PC-9 (cell line): ENCODE results near the gene AUTS2. TPM values are rescaled to one million over a fixed set of nuclear protein-coding genes. Genes with fewer than 3 reads are reported as not detected.

Experiments
- BruUV-seq: library from RNA; stranded (reverse); fragments of 400-500 nt; replicated peaks from 2 replicates; lab custom pipeline; 2021; lab: Mats Ljungman, UMichigan
- CTCF ChIA-PET: fragments of 300-600 bp; sonication (Branson Sonifier 250); formaldehyde crosslinking; loops from one replicate; lab custom pipeline; 2022; ENCODE audit warnings: antibody characterized with exemption; lab: Charles Lee
- POLR2A ChIA-PET: fragments of 300-600 bp; sonication (Branson Sonifier 250); formaldehyde crosslinking; loops from one replicate; lab custom pipeline; 2022; ENCODE audit warnings: antibody characterized with exemption; ENCODE audit not compliant: unreplicated experiment; lab: Charles Lee
- DNase-seq, 2 experiments: peaks; one replicate each; pipeline versions ENCODE4 v3.0.0 to v3.0.0-alpha.2; 2015 to 2022; ENCODE audit warnings: mixed read lengths in 1 of 2
- H2AFZ ChIP-seq: fragments of 200-600 bp; sonication (generic); 2 replicates; pipeline ENCODE4 v1.8.1; 2017; ENCODE audit warnings: antibody characterized with exemption
- H3F3A ChIP-seq: fragments of 200-600 bp; sonication (generic); 2 replicates; pipeline ENCODE4 v1.8.1; 2017; ENCODE audit warnings: antibody characterized with exemption, mild to moderate bottlenecking, low read depth; ENCODE audit not compliant: insufficient read depth
- H3K27ac ChIP-seq: fragments of 200-600 bp; sonication (generic); 2 replicates; pipeline ENCODE4 v1.6.1; 2016; ENCODE audit warnings: mixed run types
- H3K27me3 ChIP-seq: fragments of 200-600 bp; sonication (generic); 2 replicates; pipeline ENCODE4 v1.6.1; 2016; ENCODE audit warnings: low read depth, mixed run types; ENCODE audit not compliant: insufficient read depth
- H3K36me3 ChIP-seq: fragments of 200-600 bp; sonication (generic); 2 replicates; pipeline ENCODE4 v1.6.1; 2016; ENCODE audit warnings: low read depth, mixed run types
- H3K4me1 ChIP-seq: fragments of 200-600 bp; sonication (generic); replicated peaks from 2 replicates; pipeline ENCODE4 v1.6.1; 2016; ENCODE audit warnings: mixed run types; ENCODE audit not compliant: insufficient read depth
- H3K4me2 ChIP-seq: fragments of 200-600 bp; sonication (generic); 2 replicates; pipeline ENCODE4 v1.6.1; 2017; ENCODE audit warnings: mixed run types
- H3K4me3 ChIP-seq: fragments of 200-600 bp; sonication (generic); 2 replicates; pipeline ENCODE4 v1.6.1; 2016; ENCODE audit warnings: mixed run types
- H3K79me2 ChIP-seq: fragments of 200-600 bp; sonication (generic); 2 replicates; pipeline ENCODE4 v1.6.1; 2017; ENCODE audit warnings: low read depth, mixed run types
- H3K9me2 ChIP-seq: fragments of 200-600 bp; sonication (generic); 2 replicates; pipeline ENCODE4 v1.8.1; 2017; ENCODE audit warnings: mild to moderate bottlenecking; ENCODE audit not compliant: insufficient read depth
- H3K9me3 ChIP-seq: fragments of 200-600 bp; sonication (generic); 2 replicates; pipeline ENCODE4 v1.8.1; 2016; ENCODE audit warnings: low read depth; ENCODE audit not compliant: insufficient read depth
- H4K20me1 ChIP-seq: fragments of 200-600 bp; sonication (generic); 2 replicates; pipeline ENCODE4 v1.8.1; 2017; ENCODE audit not compliant: insufficient read depth
- EZH2 ChIP-seq: fragments of 200-600 bp; sonication (generic); IDR thresholded peaks from 2 replicates; pipeline ENCODE4 v1.8.0; 2017; ENCODE audit warnings: antibody characterized with exemption, low read depth
- intact Hi-C: fragments of 100-400 bp; cut with micrococcal nuclease; formaldehyde crosslinking; loops from one replicate; pipeline ENCODE4 v1.10.0; 2022; ENCODE audit not compliant: unreplicated experiment
- total RNA-seq: library from RNA; stranded (reverse); gene quantifications from 2 replicates; pipeline ENCODE4 v1.2.3, GENCODE V29; 2021
- TF ChIP-seq, protein P1 (sequence below): fragments of 200-600 bp; sonication (generic); conservative IDR thresholded peaks from 2 replicates; pipeline ENCODE4 v1.6.1; 2017; ENCODE audit warnings: mixed run types, antibody characterized with exemption, mild to moderate bottlenecking, moderate library complexity

AUTS2 gene
- total RNA-seq, 1 experiment from 2014 or later: not detected

DNA sequence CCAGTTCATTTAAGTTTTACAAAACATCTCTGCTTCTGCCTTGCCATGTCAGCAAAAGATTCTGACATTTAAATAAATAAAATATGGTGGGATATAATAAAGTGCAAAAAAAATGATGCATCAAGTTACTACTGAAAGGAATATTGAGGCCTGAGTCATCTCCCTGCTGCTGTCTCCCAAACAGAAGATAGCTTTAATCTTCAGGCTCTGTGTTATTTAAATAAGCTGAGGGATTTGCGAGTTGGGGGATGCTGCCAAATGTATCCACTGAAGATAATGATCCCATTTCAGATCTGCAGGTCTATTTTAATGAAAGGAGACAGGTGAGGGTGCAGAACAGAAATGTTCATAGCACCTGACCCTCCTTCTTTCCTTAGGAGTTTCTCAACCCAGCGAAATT, 720.8 kb downstream of the AUTS2 start:
- DNase-seq: no peak
- Histone ChIP-seq H3K27ac (no peak overlapping the region), H3K27me3 (peaks cover 5% of the 10 kb centered on the region; the same call in 1 of the 2 replicates), H3K4me1 (no peaks in the 10 kb centered on the region), H4K20me1 (no peaks in the 10 kb centered on the region), H3K9me3 (no peaks in the 10 kb centered on the region), H3F3A (no peaks in the 10 kb centered on the region), H3K79me2 (no peaks in the 10 kb centered on the region), H3K4me3 (no peak overlapping the region), H2AFZ (no peak overlapping the region), H3K4me2 (no peak overlapping the region), H3K36me3 (no peaks in the 10 kb centered on the region), H3K9me2 (no peaks in the 10 kb centered on the region)
- TF ChIP-seq, protein P1, sequence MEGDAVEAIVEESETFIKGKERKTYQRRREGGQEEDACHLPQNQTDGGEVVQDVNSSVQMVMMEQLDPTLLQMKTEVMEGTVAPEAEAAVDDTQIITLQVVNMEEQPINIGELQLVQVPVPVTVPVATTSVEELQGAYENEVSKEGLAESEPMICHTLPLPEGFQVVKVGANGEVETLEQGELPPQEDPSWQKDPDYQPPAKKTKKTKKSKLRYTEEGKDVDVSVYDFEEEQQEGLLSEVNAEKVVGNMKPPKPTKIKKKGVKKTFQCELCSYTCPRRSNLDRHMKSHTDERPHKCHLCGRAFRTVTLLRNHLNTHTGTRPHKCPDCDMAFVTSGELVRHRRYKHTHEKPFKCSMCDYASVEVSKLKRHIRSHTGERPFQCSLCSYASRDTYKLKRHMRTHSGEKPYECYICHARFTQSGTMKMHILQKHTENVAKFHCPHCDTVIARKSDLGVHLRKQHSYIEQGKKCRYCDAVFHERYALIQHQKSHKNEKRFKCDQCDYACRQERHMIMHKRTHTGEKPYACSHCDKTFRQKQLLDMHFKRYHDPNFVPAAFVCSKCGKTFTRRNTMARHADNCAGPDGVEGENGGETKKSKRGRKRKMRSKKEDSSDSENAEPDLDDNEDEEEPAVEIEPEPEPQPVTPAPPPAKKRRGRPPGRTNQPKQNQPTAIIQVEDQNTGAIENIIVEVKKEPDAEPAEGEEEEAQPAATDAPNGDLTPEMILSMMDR: no peak
- ChIA-PET CTCF (interaction anchor here (0.7 kb wide), 1 partner anchor 11 kb away, joined by 3 read pairs; no protein-coding TSS in a partner anchor), POLR2A (no interaction called here)
- no TSS peak for BruUV-seq
- intact Hi-C loops: no loop called here

DNA sequence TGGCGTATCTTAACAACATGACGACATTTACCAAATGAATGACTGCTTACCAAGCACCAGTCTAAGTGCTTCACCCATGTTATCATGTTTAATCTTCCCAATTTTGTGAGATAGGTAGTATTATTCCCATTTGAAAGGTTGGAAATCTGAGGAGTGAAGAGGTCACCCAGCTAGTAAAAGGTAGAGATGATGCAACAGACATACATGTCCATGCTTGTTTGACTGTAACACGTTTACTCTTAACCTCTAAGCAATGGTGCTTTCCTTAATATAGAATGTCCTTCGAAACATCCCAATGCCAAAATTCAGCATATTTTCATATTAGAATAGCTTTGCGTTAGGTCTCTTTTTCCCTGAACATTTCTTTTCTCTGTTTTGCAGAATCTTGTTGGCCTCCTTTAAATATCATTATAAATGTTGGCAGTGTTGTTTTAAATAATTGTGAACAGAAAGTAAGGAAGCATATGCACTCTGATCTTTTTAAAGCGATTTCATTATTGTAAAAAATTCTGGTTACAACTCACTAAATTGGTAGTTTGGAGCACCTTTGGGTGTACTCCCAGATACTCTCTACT, 722.8 kb downstream of the AUTS2 start:
- TF ChIP-seq, protein P1: no peak
- TF ChIP-seq EZH2: no peak
- H3K79me2 ChIP-seq: no peaks in the 10 kb centered on the region
- no peaks in the 10 kb centered on the region for H3F3A ChIP-seq
- no peaks in the 10 kb centered on the region for H3K36me3 ChIP-seq
- H4K20me1 ChIP-seq: no peaks in the 10 kb centered on the region
- no peak for DNase-seq
- no peak overlapping the region for H3K4me3 ChIP-seq
- H3K9me3 ChIP-seq: no peaks in the 10 kb centered on the region
- no peak overlapping the region for H3K4me2 ChIP-seq
- BruUV-seq: no TSS peak
- H3K27me3 ChIP-seq: peaks cover 5% of the 10 kb centered on the region; the same call in 1 of the 2 replicates
- no peak overlapping the region for H3K27ac ChIP-seq
- H3K9me2 ChIP-seq: no peaks in the 10 kb centered on the region
- no peaks in the 10 kb centered on the region for H3K4me1 ChIP-seq
- intact Hi-C loops: no loop called here
- H2AFZ ChIP-seq: no peak overlapping the region
- CTCF ChIA-PET: no interaction called here
- POLR2A ChIA-PET: no interaction called here

DNA sequence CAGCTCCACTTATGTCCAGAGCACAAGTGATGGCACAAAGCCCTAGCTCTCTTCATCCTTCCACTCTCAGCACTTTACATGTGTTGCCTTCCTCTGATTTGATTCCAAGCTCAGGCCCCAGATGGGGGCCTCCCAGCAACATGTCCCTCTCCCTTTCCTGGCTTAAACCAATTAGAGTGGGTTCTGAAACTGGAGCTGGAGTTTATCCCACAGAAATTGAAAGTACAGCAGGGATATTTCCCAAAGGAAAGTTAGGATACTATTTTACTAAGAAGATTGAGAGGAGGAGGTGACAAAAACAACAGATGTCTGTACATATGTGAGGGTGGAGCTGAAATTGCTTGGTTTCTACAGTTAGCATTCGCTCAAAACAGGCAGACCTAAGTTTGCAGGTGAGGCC, 724.6 kb downstream of the AUTS2 start:
- ChIA-PET CTCF (no interaction called here), POLR2A (interaction anchor here (0.6 kb wide), 1 partner anchor 13 kb away, joined by 4 read pairs; no protein-coding TSS in a partner anchor)
- H3K9me2 ChIP-seq: no peaks in the 10 kb centered on the region
- H3K4me1 ChIP-seq: no peaks in the 10 kb centered on the region
- no peak overlapping the region for H3K27ac ChIP-seq
- no peaks in the 10 kb centered on the region for H3K27me3 ChIP-seq
- intact Hi-C loops: no loop called here
- H3K9me3 ChIP-seq: no peaks in the 10 kb centered on the region
- no peaks in the 10 kb centered on the region for H3K79me2 ChIP-seq
- no peak overlapping the region for H3K4me3 ChIP-seq
- H2AFZ ChIP-seq: no peak overlapping the region
- H3F3A ChIP-seq: no peaks in the 10 kb centered on the region
- H3K4me2 ChIP-seq: no peak overlapping the region
- DNase-seq: no peak
- H3K36me3 ChIP-seq: no peaks in the 10 kb centered on the region
- BruUV-seq: no TSS peak
- TF ChIP-seq, protein P1: no peak
- no peak for TF ChIP-seq EZH2
- H4K20me1 ChIP-seq: no peaks in the 10 kb centered on the region
